ENCODE data around the gene TMEM178B.
"Not testable (repeated sequence)": the region's sequence is repeated elsewhere in the genome, so short reads cannot be mapped to it uniquely, and the experiment has no call there.

Gene TMEM178B

DNA sequence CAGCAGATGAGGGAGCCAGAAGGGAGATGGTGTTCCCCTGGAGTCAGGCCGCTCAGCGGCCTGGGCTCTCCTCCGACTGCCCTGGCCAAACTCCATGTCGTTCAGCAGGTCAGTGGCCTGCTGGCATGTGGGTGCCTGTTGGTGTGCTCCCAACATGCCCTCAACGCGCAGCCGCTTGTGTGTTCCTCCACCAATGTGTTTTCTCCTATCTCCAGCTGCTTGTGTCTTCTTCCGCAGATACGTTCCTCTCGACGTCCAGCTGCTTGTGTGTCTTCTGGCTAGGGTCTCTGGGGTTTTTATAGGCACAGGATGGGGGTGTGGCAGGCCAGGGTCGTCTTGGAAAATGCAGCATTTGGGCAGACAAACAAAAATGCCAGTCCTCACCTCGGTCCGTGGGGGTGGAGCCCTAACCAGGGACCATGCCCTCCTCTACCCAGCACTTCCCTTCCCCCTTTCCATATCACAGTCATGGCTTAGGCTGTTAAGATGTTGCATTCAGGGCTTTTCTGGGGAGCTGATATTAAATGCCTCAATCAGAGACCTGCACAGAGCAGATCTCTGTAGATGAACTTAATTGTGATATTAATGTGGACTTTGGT, 111.6 kb downstream of the TMEM178B start:
- no peak for FAIRE-seq

DNA sequence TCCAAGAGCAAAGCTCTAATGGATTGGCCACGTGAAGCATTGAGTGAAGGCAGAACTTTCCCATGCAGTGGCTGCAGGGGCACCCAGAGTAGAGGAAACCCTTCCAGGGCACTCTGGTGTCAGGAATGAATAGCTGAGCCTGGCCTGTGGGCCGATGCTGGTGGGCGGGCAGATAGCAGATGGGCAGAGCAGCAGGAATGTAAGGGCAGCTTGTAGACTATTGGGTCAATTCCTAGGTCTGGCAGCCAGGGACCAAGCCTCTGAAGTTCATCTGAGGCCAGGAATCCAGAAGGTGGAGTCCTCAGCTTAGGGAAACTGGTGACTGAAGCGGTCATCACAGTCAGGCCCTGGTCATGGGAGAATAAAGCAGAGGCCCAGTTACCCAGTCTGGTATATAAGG, 115.4 kb downstream of the TMEM178B start:
- FAIRE-seq, result no peak

DNA sequence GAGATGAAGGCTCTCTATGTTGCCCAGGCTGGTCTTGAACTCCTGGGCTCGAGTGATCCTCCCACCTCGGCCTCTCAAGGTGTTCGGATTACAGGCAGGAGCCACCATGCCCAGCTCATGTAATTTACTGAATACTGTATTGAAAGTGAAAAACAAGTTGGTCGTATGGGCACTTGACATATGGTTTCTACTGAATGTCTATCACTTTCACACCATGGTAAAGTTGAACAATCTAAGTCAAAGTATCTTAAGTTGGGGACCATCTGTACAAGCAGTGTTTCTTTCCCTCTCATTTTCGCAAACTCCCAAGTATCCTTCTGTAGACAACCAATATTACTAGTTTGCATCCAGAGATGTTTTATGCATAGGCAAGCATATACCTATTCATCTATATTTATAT, 116.6 kb downstream of the TMEM178B start:
- no peak for FAIRE-seq

DNA sequence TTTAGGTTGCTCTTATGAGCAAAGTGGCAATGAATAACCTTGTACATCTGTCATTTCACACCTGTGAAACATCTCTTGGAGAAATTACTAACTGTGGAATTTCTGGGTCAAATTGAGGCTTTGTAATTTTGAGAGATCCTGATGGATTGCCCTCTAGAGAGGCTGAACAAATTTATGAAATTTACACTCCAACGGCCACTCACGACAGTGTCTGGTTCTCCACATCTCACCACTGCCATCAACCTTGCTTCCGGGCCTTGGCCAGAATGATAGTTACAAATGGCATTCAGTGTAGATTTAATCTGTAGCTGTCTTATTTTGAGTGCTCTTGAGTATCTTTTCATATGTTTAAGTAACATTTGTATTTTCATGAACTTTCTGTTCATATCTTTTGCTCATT, 117.4 kb downstream of the TMEM178B start:
- no peak for FAIRE-seq

DNA sequence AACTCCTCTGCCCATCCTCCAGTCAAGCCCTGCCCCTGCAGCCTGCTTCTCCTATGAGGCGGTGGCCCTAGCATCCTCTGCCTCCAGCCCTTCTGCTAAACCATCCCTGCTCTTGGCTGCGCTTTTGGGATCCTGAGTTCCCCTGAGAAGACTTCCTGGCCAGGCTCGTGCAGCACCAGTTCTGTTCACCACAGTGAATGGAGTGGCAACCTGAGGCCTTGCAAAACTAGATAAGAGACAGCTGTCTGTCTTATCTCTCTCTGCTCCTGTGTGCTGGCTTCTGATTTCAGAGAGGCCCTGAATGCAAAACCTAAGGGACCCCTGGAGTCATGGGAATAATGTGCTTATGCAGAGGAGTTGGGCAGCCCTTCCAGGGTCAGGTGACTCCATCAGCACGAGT, 119.2 kb downstream of the TMEM178B start:
- no peak for FAIRE-seq

DNA sequence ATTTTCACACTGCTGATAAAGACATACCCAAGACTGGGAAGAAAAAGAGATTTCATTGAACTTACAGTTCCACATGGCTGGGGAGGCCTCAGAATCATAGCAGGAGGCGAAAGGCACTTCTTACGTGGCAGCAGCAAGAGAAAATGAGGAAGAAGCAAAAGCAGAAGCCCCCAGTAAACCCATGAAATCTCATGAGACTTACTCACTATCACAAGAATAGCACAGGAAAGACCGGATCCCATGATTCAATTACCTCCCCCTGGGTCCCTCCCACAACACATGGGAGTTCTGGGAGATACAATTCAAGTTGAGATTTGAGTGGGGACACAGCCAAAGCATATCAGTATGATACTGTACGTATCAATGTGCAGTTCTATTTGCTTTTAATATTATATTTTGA, 121.9 kb downstream of the TMEM178B start:
- FAIRE-seq, result not testable (repeated sequence)

DNA sequence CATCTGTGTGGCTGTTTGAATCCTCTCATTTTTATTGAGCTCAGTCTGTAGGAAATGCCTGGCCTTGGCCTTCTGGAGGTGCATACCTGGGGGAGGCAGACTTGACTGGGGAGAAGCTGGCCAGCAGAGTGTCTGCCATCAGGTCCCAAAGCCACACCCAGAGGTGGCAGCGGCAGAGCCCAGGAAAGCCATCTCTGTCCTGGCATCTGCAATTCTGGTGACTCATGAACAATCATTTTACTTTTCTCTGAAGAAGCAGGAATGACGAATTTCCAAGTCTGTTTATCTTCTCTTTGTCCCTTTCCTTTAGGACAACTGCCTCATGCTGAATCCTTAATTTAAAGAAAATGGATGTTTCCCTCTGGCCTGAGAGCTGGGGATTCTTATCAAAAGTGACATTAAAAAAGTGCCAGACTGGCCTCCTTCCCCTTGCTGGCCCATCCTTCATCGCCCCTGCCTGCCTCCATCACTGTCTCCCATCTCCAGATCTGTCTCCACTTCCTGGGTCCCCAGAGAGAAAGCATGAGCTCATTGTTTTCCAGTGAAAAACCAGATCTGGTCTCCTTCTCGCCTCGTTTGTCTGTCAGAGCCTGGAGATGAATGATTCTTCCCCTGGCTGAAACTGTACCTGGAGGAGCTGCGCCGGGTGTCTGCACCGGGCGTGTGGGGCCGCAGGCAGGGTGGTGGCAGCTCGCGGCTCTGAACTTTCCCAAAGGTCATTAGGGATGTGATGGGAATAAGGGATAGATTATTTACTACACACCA, 124.5 kb downstream of the TMEM178B start:
- FAIRE-seq, result no peak

DNA sequence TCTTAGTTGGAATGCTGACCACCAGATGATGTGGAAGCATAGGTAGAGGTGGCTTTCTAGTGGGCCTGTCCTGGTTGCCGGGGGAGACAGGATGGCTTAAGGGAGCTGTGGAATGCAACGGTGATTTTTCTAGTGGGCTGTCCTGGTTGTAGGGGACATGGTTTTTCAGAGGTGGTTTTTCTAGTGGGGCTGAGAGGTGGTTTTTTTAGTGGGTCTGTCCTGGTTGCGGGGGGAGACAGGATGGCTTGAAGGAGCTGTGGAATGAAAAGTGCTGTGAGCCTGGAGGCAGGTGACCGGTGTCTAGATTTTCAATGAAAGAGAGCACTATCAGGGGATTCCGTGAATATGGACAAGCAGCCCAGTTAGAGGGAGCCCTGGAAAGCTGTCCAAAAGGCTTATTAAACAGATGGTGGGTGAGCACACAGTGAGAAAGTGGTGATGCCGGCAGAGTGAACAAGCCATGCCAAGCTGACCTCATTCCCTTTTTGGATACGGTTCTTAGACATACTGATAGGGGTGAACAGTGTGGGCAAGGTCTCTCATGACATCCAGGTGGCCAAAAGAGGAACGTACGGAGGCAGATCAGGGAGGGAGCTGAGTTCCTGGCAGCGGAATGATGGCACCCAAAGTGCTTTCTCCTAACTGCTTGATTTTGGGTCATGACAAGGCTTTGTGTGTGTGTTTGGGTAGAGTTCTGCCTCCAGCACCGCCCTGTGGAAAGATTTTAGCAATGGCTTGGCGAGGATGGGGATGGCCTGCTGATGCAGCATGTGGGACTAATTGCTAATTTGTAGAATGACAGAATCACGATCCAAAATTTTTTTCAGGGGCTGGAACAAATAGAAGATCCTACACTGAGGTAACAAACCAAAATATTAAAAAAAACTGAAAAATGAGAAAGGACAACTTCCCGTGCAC, 126.6 kb downstream of the TMEM178B start:
- no peak for FAIRE-seq

DNA sequence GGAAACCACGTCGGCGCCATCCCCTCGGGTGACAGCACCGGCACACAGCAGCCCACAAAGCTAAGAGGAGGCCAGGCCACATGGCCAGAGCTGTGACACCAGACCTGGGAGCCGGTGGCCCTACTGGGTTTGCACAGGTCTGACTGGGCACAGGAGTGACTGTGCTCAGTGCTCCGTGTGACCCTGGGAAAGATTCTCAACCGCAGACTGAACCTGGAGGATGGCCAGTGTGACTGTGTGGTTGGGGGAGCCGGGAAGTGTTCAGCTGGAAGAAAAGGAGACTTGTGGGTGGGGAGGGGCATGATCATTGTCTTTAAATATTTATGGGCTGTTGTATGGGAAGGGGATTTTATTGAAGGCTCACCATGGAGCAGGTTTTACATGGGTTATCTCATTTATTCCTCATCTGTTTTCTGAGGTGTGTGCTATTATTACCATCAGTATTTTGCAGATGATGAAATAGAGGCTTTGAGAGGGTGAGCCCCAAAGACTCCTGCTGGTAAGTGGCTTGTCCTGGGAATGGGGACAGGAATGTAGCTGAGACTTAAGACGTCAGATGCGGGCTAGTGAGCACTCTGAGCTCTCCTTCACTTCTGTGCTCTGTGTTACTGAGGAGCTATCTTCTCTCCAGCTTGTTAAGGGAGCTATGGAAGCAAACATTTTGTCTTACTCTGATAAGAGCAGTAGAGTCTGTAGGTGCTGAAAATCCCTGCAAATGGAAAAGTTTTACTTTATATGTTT, 127.5 kb downstream of the TMEM178B start:
- FAIRE-seq, result no peak

DNA sequence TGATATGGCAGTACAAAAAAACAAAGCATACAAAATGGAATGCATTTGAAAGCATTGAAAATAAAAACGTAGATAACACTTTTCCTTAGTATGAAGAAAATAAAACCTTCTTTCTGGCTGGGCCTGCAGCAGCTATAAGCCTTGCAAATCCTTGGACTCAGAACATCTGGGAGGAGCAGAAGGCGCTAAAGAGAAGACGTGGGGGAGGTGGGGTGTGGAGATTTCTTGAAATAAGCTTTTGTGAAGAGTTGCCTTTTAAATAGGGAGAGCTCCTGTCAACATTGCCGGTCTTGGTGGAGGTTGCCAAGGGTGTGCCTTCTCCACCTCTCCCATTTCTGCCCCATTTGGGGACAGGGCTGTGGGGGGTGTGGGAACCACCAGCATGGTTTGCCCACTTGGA, 128.7 kb downstream of the TMEM178B start:
- FAIRE-seq, result no peak

DNA sequence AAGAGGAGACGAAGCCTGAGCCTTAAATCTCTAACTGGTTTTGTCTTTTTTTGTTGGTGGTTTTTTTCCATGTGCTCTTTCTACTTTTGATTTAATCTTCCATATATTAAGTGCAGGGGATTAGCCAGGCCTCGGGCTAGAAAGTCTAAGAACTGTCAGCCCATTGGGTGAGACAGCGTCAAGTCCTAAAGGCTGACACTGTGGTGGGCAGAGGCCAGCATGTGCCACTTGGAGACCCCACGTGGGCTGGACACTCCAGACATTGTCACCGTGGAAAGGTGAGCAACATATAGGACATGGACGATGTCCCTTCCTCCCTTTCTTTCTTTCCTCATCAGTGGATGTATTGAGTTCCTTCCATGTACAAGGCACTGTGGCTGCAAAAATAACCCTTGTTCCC, 129.3 kb downstream of the TMEM178B start:
- FAIRE-seq, result no peak

DNA sequence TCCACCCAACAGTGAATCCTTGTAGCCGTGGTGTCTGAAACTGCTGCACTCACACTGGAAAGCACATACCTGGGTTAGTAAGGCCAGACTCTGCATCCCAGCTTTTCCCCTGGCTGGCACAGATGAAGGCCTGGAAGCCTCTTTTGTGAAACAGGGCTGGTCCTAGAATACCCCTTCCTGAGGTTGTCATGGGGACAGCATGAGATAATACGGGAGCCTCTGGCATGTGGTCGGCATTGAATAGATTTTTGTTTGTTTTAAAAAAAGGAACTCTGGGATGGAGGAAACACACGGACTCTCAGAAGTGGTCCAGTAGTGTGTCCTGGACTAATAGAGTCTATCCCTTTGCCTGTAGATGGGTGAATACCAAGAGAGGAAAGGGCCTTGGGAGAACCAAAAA, 129.7 kb downstream of the TMEM178B start:
- no peak for FAIRE-seq

DNA sequence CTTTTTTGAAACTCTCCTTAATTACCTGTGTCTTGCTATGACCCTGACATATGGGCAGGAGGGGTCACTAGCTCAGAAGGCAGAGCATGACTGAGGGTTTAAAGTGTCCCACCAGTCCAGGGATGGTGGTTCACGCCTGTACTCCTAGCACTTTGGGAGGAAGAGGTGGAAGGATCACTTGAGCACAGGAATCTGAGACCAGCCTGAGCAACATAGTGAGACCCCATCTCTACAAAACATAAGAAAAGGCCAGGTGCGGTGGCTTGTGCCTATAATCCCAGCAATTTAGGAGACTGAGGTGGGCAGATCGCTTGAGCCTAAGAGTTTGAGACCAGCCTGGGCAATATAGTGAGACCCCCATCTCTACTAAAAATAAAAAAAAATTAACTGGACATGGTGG, 133.8 kb downstream of the TMEM178B start:
- no peak for FAIRE-seq

DNA sequence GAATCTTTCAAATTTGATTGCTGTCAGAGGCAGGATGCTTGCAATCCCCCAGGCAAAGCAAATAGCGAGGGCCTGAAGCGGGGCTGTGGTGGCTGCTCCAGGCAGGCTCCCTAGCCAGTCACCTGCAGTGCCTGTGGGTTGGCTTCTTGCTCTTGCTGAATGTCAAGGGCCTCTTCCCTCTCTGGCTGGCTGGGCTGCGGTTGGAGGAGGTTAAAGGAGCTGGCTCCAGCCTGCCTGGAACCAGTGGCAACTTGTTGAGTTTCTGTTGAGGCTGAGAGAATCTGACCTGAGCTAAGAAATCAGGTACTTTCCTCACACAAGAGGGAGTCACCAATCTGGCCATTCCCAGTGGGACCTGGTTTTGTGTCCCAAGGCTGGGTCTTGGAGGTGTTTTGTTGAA, 134.7 kb downstream of the TMEM178B start:
- FAIRE-seq, result no peak

DNA sequence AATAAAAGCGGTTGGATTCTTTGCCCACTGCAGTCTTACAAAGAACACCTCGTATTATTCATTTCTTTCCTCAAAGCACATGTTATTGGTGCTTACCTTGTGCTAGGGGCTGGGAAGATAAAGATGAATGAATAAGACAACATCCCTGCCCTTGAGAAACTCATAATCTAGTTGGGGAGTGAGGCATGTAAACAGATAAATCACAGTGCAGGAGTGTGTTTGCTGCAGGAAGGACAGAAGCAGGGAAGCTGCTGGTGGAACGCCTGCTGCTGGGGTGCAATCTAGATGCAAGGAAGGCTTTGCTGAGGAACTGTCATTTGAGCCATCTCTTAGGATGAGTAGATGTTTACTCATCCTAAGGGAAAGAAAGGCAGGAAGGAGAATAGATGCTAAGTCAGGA, 135.6 kb downstream of the TMEM178B start:
- FAIRE-seq, result no peak

DNA sequence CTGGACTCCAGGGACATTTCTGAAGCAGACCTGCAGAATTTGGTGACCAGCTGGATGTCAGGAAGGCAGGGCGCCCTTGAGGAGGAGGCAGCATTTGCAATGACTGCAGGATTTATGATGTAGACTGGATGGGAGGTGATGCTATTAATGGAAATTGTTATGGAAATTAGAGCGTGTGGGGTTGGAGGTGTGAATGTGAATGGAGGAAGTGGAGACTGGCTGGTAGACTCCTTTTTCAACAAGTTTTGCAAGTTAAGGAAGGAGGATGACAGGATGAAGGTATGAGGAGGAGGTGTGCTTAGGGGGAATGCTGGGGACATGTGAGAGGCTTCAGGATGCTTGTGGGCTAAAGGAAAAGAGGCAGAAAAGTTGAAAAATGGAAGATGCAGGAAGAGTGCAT, 137.0 kb downstream of the TMEM178B start:
- FAIRE-seq, result no peak

DNA sequence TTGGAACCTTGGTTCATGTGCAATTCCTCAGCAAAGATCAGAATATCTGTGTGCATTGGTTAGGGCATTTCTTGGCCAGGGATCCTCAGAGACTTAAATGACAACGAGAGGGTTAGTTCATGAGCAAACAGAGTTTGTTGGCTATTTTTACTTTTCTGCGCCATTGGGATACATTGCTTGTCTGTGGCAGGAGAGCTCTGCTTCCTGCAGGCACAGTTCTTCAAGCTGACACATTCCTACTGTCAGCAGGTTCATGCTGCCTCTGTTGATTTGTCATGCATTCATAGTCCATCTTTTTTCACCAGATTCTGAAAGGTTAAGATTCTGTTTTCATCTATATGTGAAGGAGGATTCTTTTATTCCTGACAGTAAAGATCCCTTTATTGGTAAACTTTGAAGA, 139.4 kb downstream of the TMEM178B start:
- no peak for FAIRE-seq

DNA sequence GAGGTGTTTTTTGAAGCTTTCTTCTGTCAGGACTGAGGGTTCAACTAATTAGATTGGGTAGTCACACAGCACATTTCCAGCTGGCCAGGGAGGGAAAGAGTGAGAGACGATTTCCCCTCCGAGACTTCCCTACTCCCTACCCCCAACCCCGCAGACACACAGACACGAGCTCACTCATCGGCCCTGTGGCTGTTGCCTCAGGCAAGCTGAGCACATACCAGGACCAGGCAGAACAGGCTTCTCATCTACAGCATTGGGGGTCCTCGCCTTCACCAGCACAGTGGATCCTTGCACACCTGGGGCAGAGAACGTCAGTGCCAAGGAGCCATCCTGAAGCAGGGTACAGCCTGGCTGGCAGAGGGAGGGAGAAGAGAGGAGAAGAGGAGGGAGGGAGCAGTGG, 144.1 kb downstream of the TMEM178B start:
- FAIRE-seq, result no peak

DNA sequence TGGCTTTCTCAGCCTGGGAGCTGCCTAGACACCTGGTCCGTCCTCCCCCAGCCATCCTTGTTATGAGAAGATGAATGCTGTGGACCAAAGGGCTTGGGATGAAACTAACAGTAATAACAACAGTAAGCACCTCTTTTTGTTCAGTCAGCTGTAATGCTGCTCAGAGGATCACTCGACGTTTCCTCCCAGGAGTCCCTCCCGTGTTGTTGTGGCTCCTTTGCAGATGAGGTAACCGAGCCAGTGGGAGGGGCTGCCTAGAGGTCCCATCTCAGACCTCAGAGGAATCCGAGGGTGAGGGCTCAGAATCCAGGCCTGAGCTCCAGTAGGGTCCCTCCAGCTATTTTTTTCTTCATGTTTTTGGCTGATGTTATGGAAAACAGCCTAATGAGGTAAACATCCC, 145.1 kb downstream of the TMEM178B start:
- FAIRE-seq, result no peak

DNA sequence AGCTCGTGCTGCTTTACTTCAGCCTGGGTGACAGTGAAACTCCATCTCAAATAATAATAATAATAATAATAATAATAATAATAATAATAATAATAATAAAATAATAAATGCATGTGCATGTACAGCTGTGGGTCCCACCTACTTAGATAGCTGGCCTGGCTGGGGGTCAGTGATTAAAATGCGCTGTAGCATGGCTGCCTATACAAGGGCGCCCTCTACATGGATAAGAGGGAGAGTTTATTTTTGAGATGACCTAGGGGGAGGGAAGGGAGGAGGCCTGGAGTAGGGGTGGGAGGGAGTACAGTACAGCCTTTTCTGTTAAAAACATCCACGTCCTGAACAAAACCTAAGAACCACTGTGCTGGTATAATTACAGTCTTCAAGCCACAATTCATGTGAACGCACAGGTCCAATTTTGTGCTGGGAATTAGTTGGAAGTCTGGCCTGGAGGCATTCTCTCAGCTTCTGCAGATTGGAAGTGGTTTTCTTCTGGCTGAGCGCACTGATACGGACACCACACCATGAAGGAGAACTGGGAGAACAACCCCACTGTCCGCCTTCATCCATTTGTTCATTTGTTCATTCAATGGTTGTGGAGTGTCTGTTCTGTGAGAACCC, 146.5 kb downstream of the TMEM178B start:
- no peak for FAIRE-seq

DNA sequence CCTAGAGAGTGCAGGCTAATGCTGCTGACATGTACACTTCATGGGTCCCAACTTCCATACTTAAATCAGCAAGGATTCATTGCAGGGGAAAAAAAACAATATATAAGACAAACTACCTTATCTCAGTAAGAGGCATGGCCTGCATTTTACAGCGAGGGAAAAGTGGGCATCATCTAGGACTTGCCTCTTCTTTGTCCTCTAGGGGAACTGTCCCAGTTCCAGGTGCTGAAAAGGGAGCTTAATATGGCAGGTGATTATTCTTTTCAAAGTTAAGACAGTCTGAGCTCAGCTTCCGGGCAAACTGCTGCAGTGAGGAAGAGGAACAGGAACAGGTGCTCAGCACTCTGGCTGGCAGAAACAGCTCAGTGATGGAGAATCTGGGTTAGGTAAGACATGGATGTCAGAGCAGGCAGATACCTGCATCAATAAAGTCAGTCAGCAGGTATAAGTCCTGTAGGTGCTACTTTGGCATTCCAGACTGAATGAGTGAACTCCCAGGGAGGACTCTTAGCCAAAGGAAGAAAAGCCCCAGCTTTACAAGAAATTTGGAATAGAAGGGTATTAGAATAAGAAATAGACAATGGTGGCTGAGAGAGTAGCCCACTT, 147.2 kb downstream of the TMEM178B start:
- no peak for FAIRE-seq

Measured in endometrium (tissue), 2 donors.